ENCODE results near the gene SETD2.
"Not testable (repeated sequence)": the region's sequence is repeated elsewhere in the genome, so short reads cannot be mapped to it uniquely, and the experiment has no call there.

SETD2 gene

DNA sequence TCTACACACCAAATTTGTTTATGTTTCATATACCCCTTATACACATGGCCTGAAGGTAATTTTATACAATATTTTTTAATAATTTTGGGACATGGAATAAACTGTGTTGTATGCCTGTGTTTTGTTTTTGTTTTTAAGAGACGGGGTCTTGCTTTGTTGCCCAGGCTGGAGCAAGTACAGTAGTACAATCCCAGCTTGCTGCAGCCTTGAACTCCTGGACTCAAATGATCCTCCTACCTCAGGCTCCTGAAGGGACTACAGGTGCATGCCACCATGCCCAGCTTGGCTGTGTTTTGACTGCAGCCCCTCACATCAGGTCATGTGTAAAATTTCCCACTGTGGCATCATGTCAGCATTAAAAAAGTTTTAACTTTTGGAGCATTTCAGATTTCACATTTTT, 18.6 kb downstream of the SETD2 start:
- no peak for DNase-seq

DNA sequence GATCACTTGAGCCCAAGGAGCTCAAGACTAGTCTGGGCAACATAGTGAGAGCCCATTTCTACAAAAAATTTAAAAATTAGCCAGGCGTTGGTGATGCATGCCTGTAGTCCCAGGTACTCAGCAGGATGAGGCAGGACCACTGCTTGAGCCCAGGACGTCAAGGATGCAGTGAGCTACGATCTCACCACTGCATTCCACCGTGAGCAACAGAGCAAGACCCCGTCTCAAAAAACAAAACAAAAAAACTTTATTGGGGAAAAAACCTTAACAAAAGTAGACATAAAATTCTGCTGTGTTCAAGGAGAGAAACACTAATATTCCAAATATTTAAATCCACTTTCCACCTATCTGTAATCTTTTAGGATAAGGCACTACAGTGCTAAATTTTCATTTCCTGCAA, 20.8 kb downstream of the SETD2 start:
- DNase-seq = no peak

DNA sequence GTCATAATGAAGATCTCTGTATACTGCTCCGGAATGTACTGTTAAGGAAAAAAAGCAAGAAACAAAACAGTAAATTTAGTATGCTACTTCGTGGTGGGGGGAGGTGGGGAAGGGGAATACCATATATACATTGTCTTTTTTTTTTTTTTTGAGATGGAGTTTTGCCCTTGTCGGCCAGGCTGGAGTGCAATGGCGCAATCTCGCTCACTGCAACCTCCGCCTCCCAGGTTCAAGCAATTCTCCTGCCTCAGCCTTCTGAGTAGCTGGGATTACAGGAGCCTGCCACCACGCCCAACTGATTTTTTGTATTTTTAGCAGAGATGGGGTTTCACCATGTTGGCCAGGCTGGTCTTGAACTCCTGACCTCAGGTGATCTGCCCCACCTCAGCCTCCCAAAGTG, 21.4 kb downstream of the SETD2 start:
- not testable (repeated sequence) for DNase-seq

DNA sequence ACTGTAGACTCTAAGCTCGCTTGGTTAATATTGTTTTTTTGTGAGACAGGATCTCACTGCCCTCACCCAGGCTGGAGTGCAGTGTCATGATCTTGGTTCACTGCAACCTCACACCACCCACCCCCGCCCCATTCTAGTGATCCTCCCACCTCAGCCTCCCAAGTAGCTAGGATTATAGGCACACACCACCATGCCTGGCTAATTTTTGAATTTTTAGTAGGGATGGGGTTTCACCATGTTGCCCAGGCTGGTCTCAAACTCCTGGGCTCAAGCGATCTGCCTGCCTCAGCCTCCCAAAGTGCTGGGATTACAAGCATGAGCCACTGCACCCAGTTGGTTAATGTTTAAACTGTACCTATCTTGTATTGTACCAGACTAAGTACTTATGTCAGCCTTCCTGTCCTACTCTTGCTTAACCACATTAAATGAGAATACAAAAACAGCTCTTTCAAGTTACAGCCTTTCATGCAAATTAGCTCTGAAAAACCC, 22.9 kb downstream of the SETD2 start:
- not testable (repeated sequence) for DNase-seq

DNA sequence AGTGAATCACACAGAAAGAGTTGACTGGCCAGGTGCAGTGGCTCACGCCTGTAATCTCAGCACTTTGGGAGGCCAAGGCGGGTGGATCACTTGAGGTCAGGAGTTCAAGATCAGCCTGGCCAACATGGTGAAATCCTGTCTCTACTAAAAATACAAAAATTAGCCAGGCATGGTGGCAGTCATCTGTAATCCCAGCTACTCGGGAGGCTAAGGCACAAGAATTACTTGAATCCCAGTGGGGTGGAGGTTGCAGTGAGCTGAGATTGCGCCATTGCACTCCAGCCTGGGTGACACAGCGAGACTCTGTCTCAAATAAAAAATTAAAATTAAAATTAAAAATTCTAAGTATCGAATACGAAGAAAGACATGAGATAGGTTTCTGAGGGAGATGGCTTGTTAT, 23.4 kb downstream of the SETD2 start:
- not testable (repeated sequence) for DNase-seq

DNA sequence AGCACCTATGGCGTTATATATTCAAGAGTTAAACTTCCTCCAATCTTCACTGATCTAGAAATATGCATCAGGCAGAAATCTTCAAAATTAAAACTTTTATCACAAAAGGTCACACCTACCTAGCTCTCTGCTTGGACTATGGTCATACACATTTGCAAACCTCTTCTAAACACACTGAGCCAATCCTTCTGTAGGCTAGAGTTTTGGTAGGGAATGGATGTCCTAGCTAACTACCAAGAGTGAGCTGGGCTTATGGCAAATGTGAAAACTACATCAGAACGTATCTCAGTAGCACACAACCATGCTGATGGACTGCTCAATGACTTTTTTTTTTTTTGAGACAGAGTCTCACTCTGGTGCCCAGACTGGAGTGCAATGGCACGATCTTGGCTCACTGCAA, 29.6 kb downstream of the SETD2 start:
- DNase-seq = no peak

DNA sequence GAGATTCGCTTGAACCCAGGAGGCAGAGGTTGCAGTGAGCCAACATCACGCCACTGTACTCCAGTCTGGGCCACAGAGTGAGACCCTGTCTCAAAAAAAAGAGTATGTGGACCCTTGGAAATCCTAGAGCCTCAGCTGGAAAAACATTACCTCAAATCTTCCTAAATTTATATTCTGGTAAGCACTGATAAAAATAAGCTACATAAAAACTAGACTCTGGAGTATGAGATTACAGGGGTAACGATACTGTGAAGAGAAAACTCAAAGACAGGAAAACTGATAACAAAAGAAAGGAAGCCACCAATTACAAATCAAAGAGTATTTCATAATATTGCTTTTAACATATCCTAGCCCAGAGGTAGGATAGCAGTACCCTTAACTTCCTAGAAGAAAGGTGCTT, 30.3 kb downstream of the SETD2 start:
- DNase-seq = no peak

DNA sequence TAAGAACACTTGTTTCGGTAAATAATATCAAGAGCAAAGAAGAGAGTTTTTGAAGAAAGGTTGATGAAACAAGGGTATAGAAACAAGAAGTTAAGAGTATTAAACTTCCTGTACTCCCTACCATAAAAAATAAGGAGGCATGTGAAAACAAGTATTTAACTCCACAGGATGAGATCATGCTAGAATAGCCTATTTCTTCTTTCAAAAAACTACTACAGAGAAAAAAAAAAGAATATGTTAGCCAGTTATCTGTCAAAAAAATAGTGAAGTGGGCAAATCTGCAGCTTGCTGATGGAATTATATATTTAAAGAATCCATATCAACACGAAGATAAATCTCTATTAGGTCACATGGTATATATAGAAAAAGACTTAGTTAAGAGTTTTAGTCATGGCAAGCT, 33.4 kb downstream of the SETD2 start:
- no peak for DNase-seq

DNA sequence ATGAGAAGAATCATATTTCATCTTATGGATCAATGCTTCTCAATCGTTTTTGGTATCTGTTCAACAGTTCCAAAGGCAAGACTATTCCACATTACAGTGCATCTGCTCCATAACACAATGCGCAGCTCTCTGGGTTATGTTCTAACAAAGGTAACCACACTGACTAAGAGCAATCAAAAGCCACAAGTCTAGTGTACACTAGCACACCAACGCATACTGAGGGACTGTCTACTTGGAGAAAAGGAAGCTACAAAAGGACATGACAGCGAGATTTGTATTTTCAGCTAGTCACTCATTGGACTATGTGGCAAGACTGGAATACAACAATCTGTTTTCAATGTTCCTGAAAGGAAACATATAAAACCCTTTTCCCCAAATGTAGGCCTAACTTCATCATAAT, 35.8 kb downstream of the SETD2 start:
- DNase-seq = no peak

DNA sequence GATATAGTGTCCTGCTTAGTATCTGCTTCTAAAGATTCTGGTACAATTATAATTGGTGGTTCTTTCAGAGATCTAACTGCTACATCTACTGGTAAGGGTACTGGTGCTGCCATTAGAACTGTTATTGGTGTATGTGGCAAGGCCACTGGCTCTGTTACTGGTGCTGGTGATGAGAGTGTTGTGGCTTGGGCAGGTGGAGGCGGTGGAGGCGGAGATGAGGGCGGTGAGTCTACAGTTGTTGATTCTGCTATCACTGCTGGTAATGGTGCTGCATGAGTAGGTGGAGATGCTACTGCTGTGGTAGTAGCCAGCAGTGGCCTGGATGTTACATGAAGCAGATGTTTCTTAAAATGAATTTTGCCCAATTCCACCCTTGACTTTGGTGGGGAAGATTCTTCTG, 40.1 kb downstream of the SETD2 start:
- no peak for DNase-seq

DNA sequence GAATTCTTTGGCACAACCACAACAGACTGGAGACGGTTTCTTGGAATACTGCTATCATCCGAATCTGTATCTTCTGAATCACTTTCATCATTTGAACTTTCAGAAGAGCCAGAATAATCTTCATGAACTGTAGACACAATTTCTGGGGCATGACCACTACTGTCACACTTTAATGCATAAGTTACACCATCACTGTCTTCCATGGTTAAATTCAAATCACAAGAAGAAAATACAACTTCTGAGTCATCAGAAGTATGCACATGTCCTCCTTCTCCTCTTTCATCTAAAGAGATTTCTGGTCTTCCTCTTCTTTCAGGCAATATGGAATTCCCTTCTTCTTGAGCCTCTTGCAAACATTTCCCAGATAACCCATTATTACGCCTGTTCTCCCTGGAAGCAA, 42.5 kb downstream of the SETD2 start:
- no peak for DNase-seq

DNA sequence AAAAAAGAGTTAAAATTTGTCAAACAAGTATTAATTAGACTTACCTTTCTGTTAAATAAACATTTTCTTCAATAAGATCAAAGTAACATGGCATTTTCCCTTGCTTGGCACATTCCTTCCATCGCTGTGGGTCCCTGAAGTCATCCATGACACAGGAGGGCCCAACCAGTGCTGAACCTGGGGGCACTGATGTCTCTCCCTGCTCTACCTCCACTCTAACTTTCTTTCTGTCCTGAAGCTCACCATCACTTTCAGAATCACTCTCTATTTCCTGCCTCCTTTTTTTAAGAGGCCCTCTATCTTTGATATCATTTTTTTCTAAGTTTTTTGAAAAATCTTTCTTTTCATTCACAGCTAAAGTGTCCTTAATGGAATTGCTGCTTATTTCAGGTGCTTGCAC, 43.8 kb downstream of the SETD2 start:
- DNase-seq = no peak

DNA sequence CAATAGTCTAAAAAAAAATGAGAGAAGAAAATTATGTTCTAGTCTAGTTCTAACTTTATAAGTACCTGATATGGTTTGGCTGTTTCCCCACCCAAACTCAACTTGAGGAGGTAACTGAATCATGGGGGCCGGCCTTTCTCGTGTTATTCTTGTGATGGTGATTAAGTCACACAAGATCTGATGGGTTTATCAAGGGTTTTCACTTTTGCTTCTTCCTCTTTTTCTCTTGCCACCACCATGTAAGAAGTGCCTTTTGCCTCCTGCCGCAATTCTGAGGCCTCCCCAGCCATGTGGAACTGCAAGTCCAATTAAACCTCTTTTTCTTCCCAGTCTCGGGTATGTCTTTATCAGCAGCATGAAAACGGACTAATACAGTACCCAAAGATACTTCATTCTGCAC, 44.5 kb downstream of the SETD2 start:
- not testable (repeated sequence) for DNase-seq

DNA sequence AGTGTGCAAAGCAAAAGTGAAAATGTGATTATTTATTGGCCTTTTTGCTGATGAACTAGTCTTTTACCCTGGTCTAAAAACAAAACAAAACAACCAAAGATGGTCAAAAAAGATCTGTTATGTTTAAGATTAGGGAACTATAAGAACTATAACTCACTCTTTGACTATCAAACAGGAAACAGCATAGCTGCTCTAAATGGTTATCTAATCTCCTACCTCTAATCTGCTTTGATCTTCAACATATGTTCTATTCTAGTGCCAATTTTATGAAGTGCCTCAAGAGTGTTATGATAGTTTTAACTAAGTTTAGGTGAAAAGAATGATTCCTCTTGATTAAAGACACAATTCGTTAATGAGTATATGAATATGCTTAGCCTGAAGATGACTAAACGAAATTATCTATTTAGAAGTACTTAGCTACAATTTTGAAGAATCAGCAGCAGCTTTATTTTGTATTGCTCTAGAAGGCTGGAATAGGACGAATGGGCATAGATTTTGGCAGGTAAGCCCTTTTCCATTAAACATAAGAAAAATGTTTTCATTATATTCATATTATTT, 46.0 kb downstream of the SETD2 start:
- no peak for DNase-seq

DNA sequence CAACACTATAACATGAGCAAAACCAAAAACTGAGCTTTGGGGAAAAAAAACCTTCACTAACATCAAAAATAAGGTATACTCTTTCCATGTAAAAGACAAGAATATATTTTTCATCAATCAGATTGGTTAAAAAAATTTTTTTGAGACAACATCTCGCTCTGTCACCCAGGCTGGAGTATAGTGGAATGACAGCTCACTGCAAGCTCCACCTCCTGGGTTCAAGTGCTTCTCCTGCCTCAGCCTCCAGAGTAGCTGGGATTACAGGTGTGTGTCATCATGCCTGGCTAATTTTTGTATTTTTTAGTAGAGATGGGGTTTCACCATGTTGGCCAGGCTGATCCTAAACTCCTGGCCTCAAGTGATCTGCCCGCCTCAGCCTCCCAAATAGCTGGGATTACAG, 48.4 kb downstream of the SETD2 start:
- not testable (repeated sequence) for DNase-seq

DNA sequence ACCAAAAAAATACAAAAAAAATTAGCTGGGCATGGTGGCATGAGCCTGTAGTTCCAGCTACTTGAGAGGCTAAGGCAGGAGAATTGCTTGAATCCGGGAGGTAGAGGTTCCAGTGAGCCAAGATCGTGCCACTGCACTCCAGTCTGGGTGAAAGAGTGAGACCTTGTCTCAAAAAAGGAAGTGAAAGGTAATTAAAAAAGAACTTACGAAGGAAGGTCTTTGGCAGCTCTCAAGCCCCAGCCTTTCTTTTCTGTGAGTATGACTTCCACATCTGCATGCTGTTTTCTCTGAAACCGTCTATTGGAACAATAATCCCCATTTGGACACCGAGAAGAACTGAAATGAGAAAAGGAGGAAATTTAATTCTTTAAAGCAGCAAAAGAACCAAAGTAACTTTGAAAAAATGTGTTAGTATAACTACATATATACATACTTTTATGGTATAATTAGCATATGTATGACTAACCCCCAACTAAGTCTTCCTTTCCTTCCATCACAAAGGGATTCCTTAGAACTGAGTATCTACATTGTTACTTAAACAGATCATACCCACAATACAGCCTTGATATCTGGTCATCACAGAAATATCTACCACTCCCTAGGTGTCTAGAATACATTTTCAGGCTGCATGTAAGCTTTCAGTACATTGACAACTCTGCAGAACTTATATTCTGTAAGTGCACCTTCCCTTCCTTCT, 50.1 kb downstream of the SETD2 start:
- peak; percentile 81 for DNase-seq

DNA sequence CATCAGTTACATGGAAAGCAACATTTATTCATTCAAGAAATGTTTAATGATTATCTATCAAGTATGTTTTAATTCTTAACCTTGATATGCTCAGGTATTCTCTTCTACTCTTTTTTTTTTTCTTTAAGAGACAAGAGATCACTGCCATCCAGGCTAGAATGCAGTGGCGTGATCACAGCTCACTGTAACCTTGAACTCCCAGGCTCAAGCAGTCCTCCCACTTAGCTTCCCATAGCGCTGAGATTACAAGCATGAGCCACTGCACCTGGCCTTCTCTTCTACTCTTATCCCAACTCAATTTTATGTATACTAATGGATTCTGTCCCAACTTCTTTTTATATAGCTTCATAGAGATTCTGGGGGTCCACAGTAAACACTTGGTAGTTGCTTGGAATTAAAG, 50.9 kb downstream of the SETD2 start:
- peak; percentile 12 for DNase-seq

DNA sequence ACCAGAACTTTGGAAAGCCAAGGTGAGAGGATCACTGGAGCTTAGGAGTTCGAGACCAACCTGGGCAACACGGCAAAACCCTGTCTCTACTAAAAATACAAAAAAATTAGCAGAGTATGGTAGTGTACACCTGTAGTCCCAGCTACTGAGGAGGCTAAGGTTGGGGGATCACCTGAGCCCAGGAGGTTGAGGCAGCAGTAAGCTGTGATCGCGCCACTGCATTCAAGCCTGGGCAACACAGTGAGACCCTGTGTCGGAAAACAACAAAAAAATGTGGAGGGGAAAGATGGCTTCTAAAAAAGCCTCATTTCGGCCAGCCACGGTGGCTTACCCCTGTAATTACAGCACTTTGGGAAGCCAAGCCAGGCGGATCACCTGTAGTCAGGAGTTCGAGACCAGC, 54.5 kb downstream of the SETD2 start:
- DNase-seq = no peak

DNA sequence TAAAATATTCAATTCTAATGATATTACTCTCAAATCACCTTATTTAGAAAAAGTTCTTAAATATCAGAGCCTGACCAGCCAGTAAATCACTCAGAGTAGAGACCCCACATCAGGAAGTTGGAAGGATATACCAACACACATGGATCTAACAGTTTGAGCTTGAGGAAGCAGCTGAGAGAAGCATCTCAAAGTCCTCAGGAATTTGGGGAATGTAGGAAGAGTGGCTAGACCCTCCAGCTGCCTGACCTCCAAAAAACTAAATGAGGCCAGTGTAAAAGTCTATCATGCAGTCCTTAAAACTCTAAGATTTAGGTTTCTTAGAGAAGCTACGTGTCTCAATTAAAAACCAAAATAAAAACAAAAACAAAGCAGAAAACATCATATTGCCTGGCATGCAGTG, 55.4 kb downstream of the SETD2 start:
- peak; percentile 15 for DNase-seq

DNA sequence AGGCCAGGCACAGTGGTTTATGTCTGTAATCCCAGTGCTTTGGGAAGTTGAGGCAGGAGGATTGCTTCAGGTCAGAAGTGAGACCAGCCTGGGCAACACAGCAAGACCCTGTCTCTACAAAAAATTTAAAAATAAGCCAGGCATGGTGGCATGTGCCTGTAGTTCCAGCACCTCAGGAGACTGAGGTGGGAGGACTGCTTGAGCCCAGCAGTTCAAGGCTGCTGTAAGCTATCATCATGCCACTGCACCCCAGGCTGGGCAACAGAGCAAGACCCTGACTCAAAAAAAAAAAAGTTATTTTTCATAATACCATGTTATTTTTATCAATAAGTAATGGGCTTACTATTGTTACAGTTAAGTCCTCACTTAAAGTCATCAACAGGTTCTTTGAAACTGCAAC, 59.7 kb downstream of the SETD2 start:
- no peak for DNase-seq

DNA sequence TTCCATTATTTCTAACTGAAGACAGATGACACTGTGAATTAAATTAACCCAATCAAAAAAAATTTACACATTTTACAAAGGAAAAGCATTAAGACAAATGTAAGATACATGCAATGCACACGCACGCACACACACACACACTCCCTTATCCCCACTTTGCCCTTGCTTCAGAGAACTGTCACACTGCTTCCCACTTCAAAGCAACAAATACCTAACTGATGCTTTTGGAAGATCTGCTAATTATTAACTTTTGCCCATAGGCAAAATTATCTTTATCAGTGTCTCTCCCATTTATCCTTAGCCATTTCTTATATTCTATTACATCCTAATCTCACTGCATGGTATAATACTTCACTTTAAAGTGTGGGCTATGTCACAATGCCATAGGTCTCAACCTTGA, 60.3 kb downstream of the SETD2 start:
- no peak for DNase-seq

DNA sequence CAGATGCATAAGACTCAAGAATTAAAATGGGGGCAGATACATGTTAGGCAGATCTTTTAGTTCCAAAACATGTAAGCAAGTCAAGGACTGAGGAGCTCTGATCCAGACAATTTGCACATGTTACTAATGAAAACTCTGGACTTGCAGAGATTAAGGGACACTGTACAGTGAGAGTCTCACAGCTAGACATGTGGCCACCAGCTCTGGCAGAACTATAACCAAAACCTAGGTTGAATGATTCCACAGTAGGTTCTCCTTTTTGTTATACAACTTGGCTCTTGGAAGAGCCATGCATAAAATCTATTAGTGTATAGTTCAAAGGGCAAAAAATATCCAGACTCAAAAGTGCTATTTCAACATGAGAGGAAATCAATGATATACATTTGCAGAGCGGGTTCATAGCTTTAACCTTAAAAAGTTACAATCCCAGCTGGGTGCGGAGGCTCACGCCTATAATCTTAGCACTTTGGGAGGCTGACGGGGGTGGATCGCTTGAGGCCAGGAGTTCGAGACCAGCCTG, 61.8 kb downstream of the SETD2 start:
- no peak for DNase-seq

DNA sequence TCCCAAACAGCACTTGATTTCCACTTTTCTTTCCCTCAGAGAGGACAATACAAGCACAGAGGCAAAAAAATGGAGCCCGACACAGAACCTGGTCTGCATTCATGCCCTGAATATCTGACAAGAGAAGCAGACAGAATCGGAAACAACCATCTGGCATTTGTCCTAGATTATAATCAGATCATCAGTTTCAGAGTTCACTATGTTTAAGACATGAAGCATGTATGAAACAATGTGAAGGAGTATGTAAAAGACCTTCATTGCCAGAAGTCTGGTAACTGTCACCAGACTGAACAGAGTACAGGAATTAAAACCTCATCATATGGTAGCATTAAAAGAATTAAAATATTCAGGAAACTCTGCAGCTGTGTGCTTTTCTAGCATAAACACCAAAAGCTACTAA, 65.0 kb downstream of the SETD2 start:
- no peak for DNase-seq

DNA sequence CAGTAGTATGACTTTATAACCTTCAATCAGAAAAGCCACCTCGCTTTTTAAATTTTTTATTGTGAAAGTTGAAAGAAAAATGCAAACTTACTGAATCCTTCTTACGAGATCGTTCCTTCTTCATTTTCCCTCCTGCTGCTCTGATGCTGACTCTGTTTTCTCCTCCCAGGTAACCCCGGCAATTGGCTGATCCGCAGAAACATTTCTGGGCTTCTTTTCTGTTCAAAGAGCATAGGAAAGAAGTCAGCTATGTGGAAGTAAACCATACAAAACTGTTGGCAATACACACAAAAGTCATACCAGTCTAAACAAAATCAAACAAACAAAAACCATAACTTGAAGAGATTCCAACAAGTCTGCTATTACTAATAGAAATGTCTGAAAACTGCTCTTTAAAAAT, 66.0 kb downstream of the SETD2 start:
- DNase-seq = no peak

DNA sequence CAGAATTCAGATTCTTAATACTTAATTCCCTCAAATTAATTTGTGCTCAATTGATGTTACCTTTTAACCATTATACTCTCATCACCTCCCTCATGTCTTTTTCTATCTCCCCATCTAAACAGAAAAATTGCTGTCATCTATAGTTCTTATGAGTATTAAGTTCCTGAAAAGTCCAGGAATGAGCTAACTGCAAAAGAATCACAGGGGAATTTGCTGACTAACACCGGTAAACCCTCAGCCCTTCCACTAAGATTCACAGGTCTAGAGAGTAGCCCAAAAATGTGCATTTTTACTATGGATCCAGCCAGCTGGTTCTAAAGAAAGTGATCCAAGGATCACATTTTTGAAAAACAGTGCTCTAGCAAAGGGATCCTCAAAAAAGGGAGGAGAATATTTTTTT, 67.0 kb downstream of the SETD2 start:
- peak; percentile 78 for DNase-seq
